ENCODE results near the gene MAP3K9.
A peak's percentile ranks its signal among the peaks of the same experiment; 100 is the strongest.

The MAP3K9 gene

GRCh38 chr14:70699646-70700045, 109.7 kb downstream of the MAP3K9 start:
- DNase-seq (ENCODE audit: insufficient read length, low spot score) (no peak), FAIRE-seq (no peak)
- TF ChIP-seq POLR2A (IDR thresholded peaks at IDR 0.05; ENCODE audit: low read depth, low read length), result no peak

- FAIRE-seq (peak; percentile 53), DNase-seq (ENCODE audit: insufficient read length, low spot score) (peak; percentile 21)
- no peak for TF ChIP-seq POLR2A (IDR thresholded peaks at IDR 0.05; ENCODE audit: low read depth, low read length)
Observed at GRCh38 chr14:70698288-70698687, 111.0 kb downstream of the MAP3K9 start.

GRCh38 chr14:70697701-70698100, 111.6 kb downstream of the MAP3K9 start:
- DNase-seq (ENCODE audit: insufficient read length, low spot score), result no peak
- no peak for TF ChIP-seq POLR2A (IDR thresholded peaks at IDR 0.05; ENCODE audit: low read depth, low read length)
- FAIRE-seq, result no peak

GRCh38 chr14:70696026-70696425, 113.3 kb downstream of the MAP3K9 start:
- DNase-seq (ENCODE audit: insufficient read length, low spot score) (no peak), FAIRE-seq (no peak)
- TF ChIP-seq POLR2A (IDR thresholded peaks at IDR 0.05; ENCODE audit: low read depth, low read length), result no peak

GRCh38 chr14:70692210-70692609, 117.1 kb downstream of the MAP3K9 start:
- FAIRE-seq, result no peak
- no peak for DNase-seq (ENCODE audit: insufficient read length, low spot score)
- TF ChIP-seq POLR2A (IDR thresholded peaks at IDR 0.05; ENCODE audit: low read depth, low read length), result no peak

- no peak for DNase-seq (ENCODE audit: insufficient read length, low spot score)
- FAIRE-seq, result no peak
- no peak for TF ChIP-seq POLR2A (IDR thresholded peaks at IDR 0.05; ENCODE audit: low read depth, low read length)
Observed at GRCh38 chr14:70685474-70686197, 123.7 kb downstream of the MAP3K9 start.

GRCh38 chr14:70683983-70684382, 125.3 kb downstream of the MAP3K9 start:
- FAIRE-seq, result no peak

GRCh38 chr14:70680748-70681147, 128.6 kb downstream of the MAP3K9 start:
- TF ChIP-seq POLR2A (IDR thresholded peaks at IDR 0.05; ENCODE audit: low read depth, low read length), result no peak
- DNase-seq (ENCODE audit: insufficient read length, low spot score) (no peak), FAIRE-seq (no peak)

More at GRCh38 chr14:70683983-70684382, 125.3 kb downstream of the MAP3K9 start:
- no peak for TF ChIP-seq POLR2A (IDR thresholded peaks at IDR 0.05; ENCODE audit: low read depth, low read length)
- DNase-seq (ENCODE audit: insufficient read length, low spot score), result no peak

GRCh38 chr14:70677341-70677740, 132.0 kb downstream of the MAP3K9 start:
- no peak for DNase-seq (ENCODE audit: insufficient read length, low spot score)
- no peak for TF ChIP-seq POLR2A (IDR thresholded peaks at IDR 0.05; ENCODE audit: low read depth, low read length)

More at GRCh38 chr14:70677341-70677740, 132.0 kb downstream of the MAP3K9 start:
- no peak for FAIRE-seq

Data from H54 (cell line).